HEK293 (cell line): ENCODE results near the gene LRRC57.

Experiments used
- BCL11A ChIP-seq: fragments of 450-650 bp; formaldehyde crosslinking; IDR thresholded peaks from 2 replicates; pipeline ENCODE4 v1.5.1; 2016; ENCODE audit warnings: low read depth, missing biosample characterization, missing genetic modification characterization
- KLF17 ChIP-seq: fragments of 450-650 bp; formaldehyde crosslinking; IDR thresholded peaks from 2 replicates; pipeline ENCODE4 v1.5.1; 2016; ENCODE audit warnings: missing biosample characterization, missing genetic modification characterization
- KLF9 ChIP-seq: fragments of 450-650 bp; formaldehyde crosslinking; IDR thresholded peaks from 2 replicates; pipeline ENCODE4 v1.5.1; 2016; ENCODE audit warnings: missing biosample characterization, missing genetic modification characterization, low read depth
- MEIS1 ChIP-seq: sonication (generic); formaldehyde crosslinking; IDR thresholded peaks from 2 replicates; pipeline ENCODE4 v1.8.1; 2022; ENCODE audit warnings: missing genetic modification reagents, mild to moderate bottlenecking, borderline replicate concordance
- PRDM1 ChIP-seq: fragments of 450-650 bp; formaldehyde crosslinking; IDR thresholded peaks from 2 replicates; pipeline ENCODE4; 2016; ENCODE audit warnings: missing biosample characterization, missing genetic modification characterization
- SALL2 ChIP-seq: fragments of 450-650 bp; formaldehyde crosslinking; IDR thresholded peaks from 2 replicates; pipeline ENCODE4 v1.5.0; 2017; ENCODE audit warnings: missing biosample characterization, mild to moderate bottlenecking, missing genetic modification characterization, borderline replicate concordance
- SP2 ChIP-seq: fragments of 450-650 bp; formaldehyde crosslinking; IDR thresholded peaks from 2 replicates; pipeline ENCODE4 v1.5.1; 2016; ENCODE audit warnings: missing biosample characterization, missing genetic modification characterization
- YY1 ChIP-seq: fragments of 450-650 bp; formaldehyde crosslinking; IDR thresholded peaks from 2 replicates; pipeline ENCODE4 v1.5.1; 2018; ENCODE audit warnings: missing biosample characterization, missing genetic modification characterization
- ZBTB1 ChIP-seq: fragments of 450-650 bp; formaldehyde crosslinking; IDR thresholded peaks from 2 replicates; pipeline ENCODE4 v1.5.1; 2016; ENCODE audit warnings: missing biosample characterization, missing genetic modification characterization
- ZBTB26 ChIP-seq: fragments of 450-650 bp; formaldehyde crosslinking; optimal IDR thresholded peaks from 2 replicates; pipeline ENCODE3; 2016; ENCODE audit warnings: missing biosample characterization, mild to moderate bottlenecking, missing genetic modification characterization
- ZEB2 ChIP-seq: fragments of 450-650 bp; formaldehyde crosslinking; IDR thresholded peaks from 2 replicates; pipeline ENCODE4 v1.5.1; 2016; ENCODE audit warnings: missing biosample characterization, missing genetic modification characterization
- ZFP69B ChIP-seq: fragments of 450-650 bp; formaldehyde crosslinking; IDR thresholded peaks from 2 replicates; pipeline ENCODE4 v1.5.1; 2016; ENCODE audit warnings: missing biosample characterization, missing genetic modification characterization
- ZNF155 ChIP-seq: fragments of 450-650 bp; formaldehyde crosslinking; IDR thresholded peaks from 2 replicates; pipeline ENCODE4 v1.5.1; 2016; ENCODE audit warnings: missing biosample characterization, missing genetic modification characterization
- ZNF202 ChIP-seq: fragments of 450-650 bp; formaldehyde crosslinking; IDR thresholded peaks from 2 replicates; pipeline ENCODE4 v1.5.1; 2016; ENCODE audit warnings: missing biosample characterization, missing genetic modification characterization, borderline replicate concordance
- ZNF223 ChIP-seq: fragments of 450-650 bp; formaldehyde crosslinking; IDR thresholded peaks from 2 replicates; pipeline ENCODE4 v1.5.1; 2016; ENCODE audit warnings: missing biosample characterization, missing genetic modification characterization
- ZNF239 ChIP-seq: fragments of 450-650 bp; formaldehyde crosslinking; IDR thresholded peaks from 2 replicates; pipeline ENCODE4 v1.5.1; 2016; ENCODE audit warnings: missing biosample characterization, missing genetic modification characterization
- ZNF280D ChIP-seq: fragments of 450-650 bp; formaldehyde crosslinking; IDR thresholded peaks from 2 replicates; pipeline ENCODE4 v1.5.1; 2016; ENCODE audit warnings: missing biosample characterization, missing genetic modification characterization
- ZNF292 ChIP-seq: fragments of 450-650 bp; formaldehyde crosslinking; IDR thresholded peaks from 2 replicates; pipeline ENCODE4 v1.5.1; 2016; ENCODE audit warnings: low read depth, missing biosample characterization, missing genetic modification characterization, borderline replicate concordance
- ZNF341 ChIP-seq: fragments of 450-650 bp; formaldehyde crosslinking; IDR thresholded peaks from 2 replicates; pipeline ENCODE4; 2016; ENCODE audit warnings: low read depth, missing biosample characterization, missing genetic modification characterization
- ZNF362 ChIP-seq: fragments of 450-650 bp; formaldehyde crosslinking; IDR thresholded peaks from 2 replicates; pipeline ENCODE4 v1.5.1; 2016; ENCODE audit warnings: missing biosample characterization, missing genetic modification characterization
- ZNF404 ChIP-seq: fragments of 450-650 bp; formaldehyde crosslinking; IDR thresholded peaks from 2 replicates; pipeline ENCODE4 v1.5.1; 2017; ENCODE audit warnings: missing biosample characterization, missing genetic modification characterization
- ZNF521 ChIP-seq: fragments of 450-650 bp; formaldehyde crosslinking; IDR thresholded peaks from 2 replicates; pipeline ENCODE4 v1.5.1; 2017; ENCODE audit warnings: missing biosample characterization, mild to moderate bottlenecking, missing genetic modification characterization
- ZNF596 ChIP-seq: fragments of 450-650 bp; IDR thresholded peaks from 2 replicates; pipeline ENCODE4 v1.5.0; 2018; ENCODE audit warnings: missing biosample characterization, mild to moderate bottlenecking, missing genetic modification characterization, moderate library complexity
- ZNF621 ChIP-seq: fragments of 450-650 bp; formaldehyde crosslinking; IDR thresholded peaks from 2 replicates; pipeline ENCODE4 v1.5.1; 2017; ENCODE audit warnings: missing biosample characterization, missing genetic modification characterization
- ZNF639 ChIP-seq: fragments of 450-650 bp; formaldehyde crosslinking; IDR thresholded peaks from 2 replicates; pipeline ENCODE4 v1.5.1; 2016; ENCODE audit warnings: missing biosample characterization, missing genetic modification characterization
- ZNF654 ChIP-seq: fragments of 450-650 bp; formaldehyde crosslinking; IDR thresholded peaks from 2 replicates; pipeline ENCODE4 v1.5.1; 2016; ENCODE audit warnings: low read depth, missing biosample characterization, missing genetic modification characterization
- ZNF704 ChIP-seq: fragments of 450-650 bp; formaldehyde crosslinking; IDR thresholded peaks from 2 replicates; pipeline ENCODE4 v1.5.1; 2016; ENCODE audit warnings: missing biosample characterization, missing genetic modification characterization
- ZSCAN30 ChIP-seq: fragments of 450-650 bp; IDR thresholded peaks from 2 replicates; pipeline ENCODE4 v1.5.1; 2018; ENCODE audit warnings: missing biosample characterization, mild to moderate bottlenecking, missing genetic modification characterization, moderate library complexity
- TF ChIP-seq, protein P1 (sequence below): fragments of 450-650 bp; formaldehyde crosslinking; conservative IDR thresholded peaks from 2 replicates; pipeline ENCODE4 v1.5.1; 2016; ENCODE audit warnings: low read depth, missing biosample characterization, missing genetic modification characterization

The LRRC57 gene

DNA sequence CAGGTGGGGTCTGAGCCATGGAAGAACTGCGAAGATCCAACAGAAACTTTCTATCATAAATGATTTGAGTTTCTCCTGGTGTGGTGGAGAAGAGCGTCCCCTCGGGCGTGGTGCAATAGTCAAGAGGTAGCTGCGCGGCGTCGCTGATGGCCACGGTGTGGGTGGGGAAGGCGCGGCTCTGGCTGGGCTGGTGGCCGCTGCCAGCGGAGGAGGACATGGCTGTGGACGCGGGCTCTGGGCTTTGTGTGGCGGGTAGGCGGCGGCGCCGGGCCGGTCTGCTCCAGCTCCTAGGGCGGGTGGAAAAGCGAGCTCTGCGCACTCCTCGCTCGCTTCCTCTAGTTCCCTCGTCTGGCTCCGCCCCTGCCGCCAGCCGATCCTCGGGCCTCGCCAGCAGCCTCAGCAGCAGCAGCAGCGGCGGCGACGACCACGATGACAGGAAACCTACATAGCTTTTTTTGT is 32.7 kb upstream of the LRRC57 start (continued):
- TF ChIP-seq ZNF704 (no peak), ZNF521 (tag by site-specific recombination) (no peak), ZNF155 (no peak), KLF9 (no peak), ZNF404 (tag by site-specific recombination) (no peak), ZNF202 (tag by site-specific recombination) (no peak), ZBTB26 (tag by site-specific recombination) (peak; percentile 79), ZNF654 (tag by site-specific recombination) (no peak), KLF17 (tag by site-specific recombination) (no peak), ZBTB1 (tag by site-specific recombination) (no peak), MEIS1 (CRISPR knock-in tag) (no peak), ZNF621 (tag by site-specific recombination) (no peak), ZNF341 (peak; percentile 42), ZNF292 (tag by site-specific recombination) (no peak), ZNF239 (tag by site-specific recombination) (no peak), ZFP69B (tag by site-specific recombination) (no peak), SP2 (peak; percentile 76), PRDM1 (tag by site-specific recombination) (0 out of 2 replicates have a peak, but pooled peaks have one; percentile 22), ZNF362 (no peak), BCL11A (tag by site-specific recombination) (no peak), SALL2 (tag by site-specific recombination) (no peak), ZNF223 (no peak), ZNF639 (tag by site-specific recombination) (no peak), ZNF596 (tag by site-specific recombination) (peak; percentile 51; the same call in 1 of the 2 replicates), ZEB2 (tag by site-specific recombination) (no peak), ZNF280D (tag by site-specific recombination) (no peak), YY1 (tag by site-specific recombination) (no peak), ZSCAN30 (tag by site-specific recombination) (0 out of 2 replicates have a peak, but pooled peaks have one; percentile 17)
- TF ChIP-seq, protein P1, sequence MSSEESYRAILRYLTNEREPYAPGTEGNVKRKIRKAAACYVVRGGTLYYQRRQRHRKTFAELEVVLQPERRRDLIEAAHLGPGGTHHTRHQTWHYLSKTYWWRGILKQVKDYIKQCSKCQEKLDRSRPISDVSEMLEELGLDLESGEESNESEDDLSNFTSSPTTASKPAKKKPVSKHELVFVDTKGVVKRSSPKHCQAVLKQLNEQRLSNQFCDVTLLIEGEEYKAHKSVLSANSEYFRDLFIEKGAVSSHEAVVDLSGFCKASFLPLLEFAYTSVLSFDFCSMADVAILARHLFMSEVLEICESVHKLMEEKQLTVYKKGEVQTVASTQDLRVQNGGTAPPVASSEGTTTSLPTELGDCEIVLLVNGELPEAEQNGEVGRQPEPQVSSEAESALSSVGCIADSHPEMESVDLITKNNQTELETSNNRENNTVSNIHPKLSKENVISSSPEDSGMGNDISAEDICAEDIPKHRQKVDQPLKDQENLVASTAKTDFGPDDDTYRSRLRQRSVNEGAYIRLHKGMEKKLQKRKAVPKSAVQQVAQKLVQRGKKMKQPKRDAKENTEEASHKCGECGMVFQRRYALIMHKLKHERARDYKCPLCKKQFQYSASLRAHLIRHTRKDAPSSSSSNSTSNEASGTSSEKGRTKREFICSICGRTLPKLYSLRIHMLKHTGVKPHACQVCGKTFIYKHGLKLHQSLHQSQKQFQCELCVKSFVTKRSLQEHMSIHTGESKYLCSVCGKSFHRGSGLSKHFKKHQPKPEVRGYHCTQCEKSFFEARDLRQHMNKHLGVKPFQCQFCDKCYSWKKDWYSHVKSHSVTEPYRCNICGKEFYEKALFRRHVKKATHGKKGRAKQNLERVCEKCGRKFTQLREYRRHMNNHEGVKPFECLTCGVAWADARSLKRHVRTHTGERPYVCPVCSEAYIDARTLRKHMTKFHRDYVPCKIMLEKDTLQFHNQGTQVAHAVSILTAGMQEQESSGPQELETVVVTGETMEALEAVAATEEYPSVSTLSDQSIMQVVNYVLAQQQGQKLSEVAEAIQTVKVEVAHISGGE = no peak
